Measurements from ENCODE around the gene DUSP28.

Gene DUSP28

GRCh38 chr2:240589375-240589774 is 29.2 kb downstream of the DUSP28 start:
- Histone ChIP-seq H3K27me3 (no peaks in the 10 kb centered on the region), H3K36me3 (peaks cover 52% of the 10 kb centered on the region), H3K4me1 (ENCODE audit: control insufficient read depth in 1 of 2, insufficient read depth in 1 of 2, low read depth in 1 of 2, low read length in 1 of 2) (peaks cover 32 to 33% of the 10 kb centered on the region in 2 experiments), H3K27ac (no peak overlapping the region), H3K9me3 (no peaks in the 10 kb centered on the region), H3K4me3 (ENCODE audit: low read depth in 1 of 2, low read length in 1 of 2) (no peak overlapping the region)
- TF ChIP-seq CTCF (IDR thresholded peaks at IDR 0.05): no peak

- Histone ChIP-seq H3K4me1 (ENCODE audit: control insufficient read depth in 1 of 2, insufficient read depth in 1 of 2, low read depth in 1 of 2, low read length in 1 of 2) (peaks cover 27 to 28% of the 10 kb centered on the region in 2 experiments), H3K27ac (no peak overlapping the region), H3K9me3 (no peaks in the 10 kb centered on the region), H3K27me3 (no peaks in the 10 kb centered on the region), H3K36me3 (peaks cover 53% of the 10 kb centered on the region), H3K4me3 (ENCODE audit: low read depth in 1 of 2, low read length in 1 of 2) (no peak overlapping the region)
- TF ChIP-seq CTCF (IDR thresholded peaks at IDR 0.05): no peak
Observed at GRCh38 chr2:240589850-240590525, 29.8 kb downstream of the DUSP28 start.

GRCh38 chr2:240590681-240591111 is 30.5 kb downstream of the DUSP28 start:
- Histone ChIP-seq H3K9me3 (no peaks in the 10 kb centered on the region), H3K27ac (no peak overlapping the region), H3K4me1 (ENCODE audit: control insufficient read depth in 1 of 2, insufficient read depth in 1 of 2, low read depth in 1 of 2, low read length in 1 of 2) (peaks cover 20% of the 10 kb centered on the region in 2 experiments), H3K27me3 (no peaks in the 10 kb centered on the region), H3K36me3 (peaks cover 60% of the 10 kb centered on the region), H3K4me3 (ENCODE audit: low read depth in 1 of 2, low read length in 1 of 2) (no peak overlapping the region)
- TF ChIP-seq CTCF (IDR thresholded peaks at IDR 0.05): no peak

- TF ChIP-seq CTCF (IDR thresholded peaks at IDR 0.05): no peak
- Histone ChIP-seq H3K9me3 (no peaks in the 10 kb centered on the region), H3K4me1 (ENCODE audit: control insufficient read depth in 1 of 2, insufficient read depth in 1 of 2, low read depth in 1 of 2, low read length in 1 of 2) (peaks cover 16% of the 10 kb centered on the region in 2 experiments), H3K27me3 (no peaks in the 10 kb centered on the region), H3K27ac (no peak overlapping the region), H3K36me3 (peaks cover 66% of the 10 kb centered on the region), H3K4me3 (ENCODE audit: low read depth in 1 of 2, low read length in 1 of 2) (no peak overlapping the region)
Observed at GRCh38 chr2:240591226-240591625, 31.1 kb downstream of the DUSP28 start.

GRCh38 chr2:240591784-240592183 is 31.6 kb downstream of the DUSP28 start:
- H3K4me1 ChIP-seq (ENCODE audit: control insufficient read depth in 1 of 2, insufficient read depth in 1 of 2, low read depth in 1 of 2, low read length in 1 of 2): peaks cover 16% of the 10 kb centered on the region in 2 experiments
- H3K36me3 ChIP-seq: peaks cover 71% of the 10 kb centered on the region
- TF ChIP-seq CTCF (IDR thresholded peaks at IDR 0.05): no peak
- no peak overlapping the region for H3K4me3 ChIP-seq (ENCODE audit: low read depth in 1 of 2, low read length in 1 of 2)
- no peak overlapping the region for H3K27ac ChIP-seq
- H3K27me3 ChIP-seq: no peaks in the 10 kb centered on the region
- H3K9me3 ChIP-seq: no peaks in the 10 kb centered on the region
